HFFc6 (cell line): Measurements from ENCODE around the gene ABL2. TPM values are rescaled to one million over a fixed set of nuclear protein-coding genes. Genes with fewer than 3 reads are reported as not detected.

ENCODE experiments used
- DNase-seq: peaks from one replicate; pipeline ENCODE4 v3.0.0-alpha.2; 2018
- H3K27ac Mint-ChIP-seq: 2 replicates; pipeline ENCODE4 v1.8.0; 2020; ENCODE audit warnings: mild to moderate bottlenecking, mixed read lengths
- H3K27me3 Mint-ChIP-seq: 2 replicates; pipeline ENCODE4 v1.8.0; 2021; ENCODE audit warnings: mild to moderate bottlenecking, moderate library complexity, mixed read lengths; ENCODE audit not compliant: insufficient read depth
- H3K36me3 Mint-ChIP-seq: 2 replicates; pipeline ENCODE4 v1.8.0; 2021; ENCODE audit warnings: low read depth, mixed read lengths
- H3K4me1 Mint-ChIP-seq: 2 replicates; pipeline ENCODE4 v1.8.0; 2020; ENCODE audit warnings: low read depth, mixed read lengths
- H3K4me3 Mint-ChIP-seq: 2 replicates; pipeline ENCODE4 v1.8.0; 2020; ENCODE audit warnings: mild to moderate bottlenecking, moderate library complexity, mixed read lengths
- H3K9me3 Mint-ChIP-seq: 2 replicates; pipeline ENCODE4 v1.8.0; 2020; ENCODE audit warnings: mild to moderate bottlenecking, mixed read lengths
- CTCF ChIP-seq: fragments of 200-600 bp; sonication (generic); IDR thresholded peaks from 2 replicates; pipeline ENCODE4 v1.5.0; 2021; ENCODE audit warnings: antibody characterized with exemption, mild to moderate bottlenecking
- total RNA-seq, 6 experiments: library from RNA; stranded (reverse); fragmentation: NEBNext Ultra II Directional; extraction: Animal tissue kit (Norgen Biotek cat#: 25700); gene quantifications; 2 replicates in 1 of 6; 3 replicates in 5 of 6; pipeline ENCODE4 v1.2.3, GENCODE V29; 2021

The ABL2 gene
- total RNA-seq, 6 experiments from 2014 or later: 54.1 to 65.9 (median 61.2) TPM

DNA sequence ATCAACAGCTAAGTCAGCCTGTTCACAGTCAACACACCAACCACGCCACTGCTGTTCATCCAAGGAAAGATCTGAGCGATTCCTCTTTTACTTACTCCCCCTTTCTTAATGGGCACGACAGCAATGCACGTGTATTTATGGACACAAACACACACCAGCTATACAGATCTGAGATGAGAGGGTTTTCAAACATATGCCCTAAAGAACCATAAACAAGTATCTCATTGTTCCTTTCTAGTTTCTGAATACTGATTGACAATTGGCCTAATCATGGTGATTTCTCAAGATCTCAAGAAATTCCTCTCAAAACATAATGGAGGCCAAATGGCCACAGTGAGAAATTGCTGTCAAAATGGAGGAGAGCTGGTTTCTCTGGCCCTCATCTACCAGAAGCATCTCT is 129.6 kb downstream of the ABL2 start:
- no peak for TF ChIP-seq CTCF
- Mint-ChIP-seq H3K27ac (peak overlapping the region; percentile 29), H3K4me1 (peaks cover 15% of the 10 kb centered on the region), H3K36me3 (peaks cover 51% of the 10 kb centered on the region), H3K27me3 (peaks cover 17% of the 10 kb centered on the region), H3K9me3 (no peaks in the 10 kb centered on the region), H3K4me3 (no peak overlapping the region)
- DNase-seq: no peak

- H3K9me3 Mint-ChIP-seq: no peaks in the 10 kb centered on the region
- peaks cover 58% of the 10 kb centered on the region for H3K36me3 Mint-ChIP-seq
- H3K27ac Mint-ChIP-seq: peak overlapping the region; percentile 44
- peaks cover 23% of the 10 kb centered on the region for H3K27me3 Mint-ChIP-seq
- peaks cover 19% of the 10 kb centered on the region for H3K4me1 Mint-ChIP-seq
- DNase-seq: no peak
- TF ChIP-seq CTCF: no peak
- H3K4me3 Mint-ChIP-seq: no peak overlapping the region
Measured at GRCh38 chr1:179095924-179096323, 133.6 kb downstream of the ABL2 start.

GRCh38 chr1:179095377-179095776 is 134.1 kb downstream of the ABL2 start:
- peak overlapping the region; percentile 44; the same call in 1 of the 2 replicates for H3K27ac Mint-ChIP-seq
- TF ChIP-seq CTCF: no peak
- H3K4me3 Mint-ChIP-seq: no peak overlapping the region
- H3K9me3 Mint-ChIP-seq: no peaks in the 10 kb centered on the region
- H3K36me3 Mint-ChIP-seq: peaks cover 53% of the 10 kb centered on the region
- no peak for DNase-seq
- peaks cover 18% of the 10 kb centered on the region for H3K27me3 Mint-ChIP-seq
- peaks cover 19% of the 10 kb centered on the region for H3K4me1 Mint-ChIP-seq

- Mint-ChIP-seq H3K27me3 (peaks cover 18% of the 10 kb centered on the region), H3K9me3 (no peaks in the 10 kb centered on the region), H3K4me1 (peaks cover 19% of the 10 kb centered on the region), H3K36me3 (peaks cover 47% of the 10 kb centered on the region), H3K27ac (peak overlapping the region; percentile 37; the same call in 1 of the 2 replicates), H3K4me3 (no peak overlapping the region)
- no peak for TF ChIP-seq CTCF
- DNase-seq: no peak
Measured at GRCh38 chr1:179094818-179095217, 134.7 kb downstream of the ABL2 start.

DNA sequence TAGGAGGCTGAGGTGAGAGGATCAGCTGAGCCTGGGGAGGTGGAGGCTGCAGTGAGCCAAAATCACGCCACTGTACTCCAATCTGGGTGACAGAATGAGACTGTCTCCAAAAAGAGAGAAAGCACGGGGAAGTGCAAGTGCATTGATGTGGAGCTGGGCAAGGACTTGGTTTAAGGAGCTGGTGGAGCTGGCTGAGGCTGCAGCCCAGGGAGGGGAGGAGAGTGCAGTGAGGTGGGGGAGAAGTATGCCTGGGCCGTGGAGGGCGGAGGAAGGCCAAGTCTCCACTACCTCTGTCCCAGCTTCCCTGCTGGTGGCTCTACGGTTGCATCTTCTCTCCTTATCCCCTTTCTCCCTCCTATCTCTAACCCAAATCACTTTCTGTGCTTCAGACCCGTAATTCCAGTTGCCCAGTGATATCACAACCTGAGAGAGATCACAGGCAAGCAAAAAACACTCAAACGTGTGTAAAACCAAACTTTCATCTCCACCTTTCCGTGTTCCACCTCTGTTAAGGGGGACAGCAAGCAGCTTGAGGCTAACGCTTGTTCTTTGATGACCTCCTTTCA is 136.5 kb downstream of the ABL2 start:
- no peak for TF ChIP-seq CTCF
- Mint-ChIP-seq H3K27ac (peak overlapping the region; percentile 58), H3K4me1 (peaks cover 19% of the 10 kb centered on the region), H3K36me3 (peaks cover 48% of the 10 kb centered on the region), H3K4me3 (no peak overlapping the region), H3K27me3 (peaks cover 11% of the 10 kb centered on the region), H3K9me3 (no peaks in the 10 kb centered on the region)
- no peak for DNase-seq
